HCT116 (cell line): ENCODE data around the gene SAMD10.

ENCODE experiments used
- EZH2phosphoT487 ChIP-seq: fragments of 200-600 bp; IDR thresholded peaks from 2 replicates; pipeline ENCODE4 v1.6.1; 2018; ENCODE audit warnings: antibody characterized with exemption, borderline replicate concordance
- POLR2A ChIP-seq: IDR thresholded peaks from 2 replicates; pipeline ENCODE4 v1.7.0; 2011; ENCODE audit warnings: borderline replicate concordance; ENCODE audit not compliant: insufficient read depth, insufficient read length; ENCODE audit errors: extremely low read depth
- POLR2AphosphoS5 ChIP-seq: IDR thresholded peaks from 2 replicates; pipeline ENCODE4 v1.6.1; 2011; ENCODE audit warnings: mild to moderate bottlenecking, low read depth, low read length, moderate library complexity
- RAD21 ChIP-seq: IDR thresholded peaks from 2 replicates; pipeline ENCODE4 v1.6.1; 2012; ENCODE audit warnings: low read depth, mild to moderate bottlenecking
- YY1 ChIP-seq: IDR thresholded peaks from 2 replicates; pipeline ENCODE4 v1.6.1; 2011; ENCODE audit warnings: low read length, low read depth, moderate library complexity, mild to moderate bottlenecking; ENCODE audit not compliant: insufficient replicate concordance; ENCODE audit errors: extremely low read depth
- ZNF274 ChIP-seq: fragments of 200-500 bp; sonication (Bioruptor generic); IDR thresholded peaks from 2 replicates; pipeline ENCODE4 v1.6.1; 2014; ENCODE audit warnings: mild to moderate bottlenecking, low read depth, low read length, inconsistent platforms
- TF ChIP-seq, protein P1 (sequence below), 3 experiments: fragments of 200-600 bp in 1 of 3; sonication (generic) in 1 of 3; IDR thresholded peaks in 2 of 3; conservative IDR thresholded peaks in 1 of 3; 2 replicates each; pipeline ENCODE4 v1.5.1; 2012 to 2017; ENCODE audit warnings: low read depth in 2 of 3, low read length in 2 of 3, antibody characterized with exemption in 1 of 3, borderline replicate concordance in 1 of 3, control low read depth in 1 of 3, mild to moderate bottlenecking in 1 of 3, mixed read lengths in 1 of 3, mixed run types in 1 of 3, moderate library complexity in 1 of 3; ENCODE audit not compliant: insufficient read depth in 1 of 3
- TF ChIP-seq, protein P2 (sequence below): IDR thresholded peaks from 2 replicates; pipeline ENCODE4 v1.6.1; 2012; ENCODE audit warnings: low read depth

DNA sequence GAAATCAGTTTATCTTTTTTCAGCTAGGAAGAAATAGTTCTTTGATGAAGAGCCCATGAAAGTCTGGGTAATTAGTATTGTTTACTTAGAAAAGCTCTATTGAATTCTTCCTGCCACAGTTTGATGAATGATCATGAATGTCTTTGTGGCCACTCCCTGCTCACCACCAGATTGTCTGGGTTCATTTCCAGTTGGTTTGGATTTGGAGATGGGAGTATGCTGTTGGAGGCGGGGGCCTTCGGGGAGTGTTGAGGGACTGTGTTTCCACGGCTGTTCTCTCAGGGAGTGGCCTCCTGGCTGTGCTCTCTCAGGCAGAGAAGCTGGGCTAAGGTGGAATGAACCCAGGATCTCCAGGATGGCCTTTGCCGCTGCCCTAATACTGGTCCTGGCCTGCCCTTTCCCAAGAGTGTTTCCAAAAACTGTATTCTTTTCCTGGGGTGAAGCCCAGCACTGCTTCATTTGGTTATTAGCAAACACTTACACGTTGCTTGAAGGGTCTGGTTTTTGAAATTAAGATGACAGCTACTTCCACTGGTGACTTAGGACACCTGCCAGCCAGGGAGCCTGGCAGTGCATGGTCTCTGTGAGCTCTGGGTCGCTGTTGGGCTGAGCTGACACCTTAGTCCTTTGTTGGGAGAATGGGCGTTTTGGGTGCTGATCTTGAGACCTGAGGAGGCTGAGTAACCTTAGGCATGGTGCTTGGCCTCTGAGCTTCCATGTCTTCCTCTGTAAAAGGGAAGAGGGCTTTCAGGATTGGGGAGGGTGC lies 24.7 kb upstream of the SAMD10 start:
- TF ChIP-seq POLR2A (no peak), EZH2phosphoT487 (no peak), POLR2AphosphoS5 (no peak), ZNF274 (no peak), YY1 (no peak), RAD21 (no peak)
- TF ChIP-seq, protein P1, sequence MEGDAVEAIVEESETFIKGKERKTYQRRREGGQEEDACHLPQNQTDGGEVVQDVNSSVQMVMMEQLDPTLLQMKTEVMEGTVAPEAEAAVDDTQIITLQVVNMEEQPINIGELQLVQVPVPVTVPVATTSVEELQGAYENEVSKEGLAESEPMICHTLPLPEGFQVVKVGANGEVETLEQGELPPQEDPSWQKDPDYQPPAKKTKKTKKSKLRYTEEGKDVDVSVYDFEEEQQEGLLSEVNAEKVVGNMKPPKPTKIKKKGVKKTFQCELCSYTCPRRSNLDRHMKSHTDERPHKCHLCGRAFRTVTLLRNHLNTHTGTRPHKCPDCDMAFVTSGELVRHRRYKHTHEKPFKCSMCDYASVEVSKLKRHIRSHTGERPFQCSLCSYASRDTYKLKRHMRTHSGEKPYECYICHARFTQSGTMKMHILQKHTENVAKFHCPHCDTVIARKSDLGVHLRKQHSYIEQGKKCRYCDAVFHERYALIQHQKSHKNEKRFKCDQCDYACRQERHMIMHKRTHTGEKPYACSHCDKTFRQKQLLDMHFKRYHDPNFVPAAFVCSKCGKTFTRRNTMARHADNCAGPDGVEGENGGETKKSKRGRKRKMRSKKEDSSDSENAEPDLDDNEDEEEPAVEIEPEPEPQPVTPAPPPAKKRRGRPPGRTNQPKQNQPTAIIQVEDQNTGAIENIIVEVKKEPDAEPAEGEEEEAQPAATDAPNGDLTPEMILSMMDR (IDR thresholded peaks at IDR 0.05 in 2 of 3, conservative IDR thresholded peaks at IDR 0.05 in 1 of 3; ENCODE audit: borderline replicate concordance in 1 of 3, insufficient read depth in 1 of 3, low read depth in 2 of 3, low read length in 2 of 3), result no peak
- TF ChIP-seq, protein P2, sequence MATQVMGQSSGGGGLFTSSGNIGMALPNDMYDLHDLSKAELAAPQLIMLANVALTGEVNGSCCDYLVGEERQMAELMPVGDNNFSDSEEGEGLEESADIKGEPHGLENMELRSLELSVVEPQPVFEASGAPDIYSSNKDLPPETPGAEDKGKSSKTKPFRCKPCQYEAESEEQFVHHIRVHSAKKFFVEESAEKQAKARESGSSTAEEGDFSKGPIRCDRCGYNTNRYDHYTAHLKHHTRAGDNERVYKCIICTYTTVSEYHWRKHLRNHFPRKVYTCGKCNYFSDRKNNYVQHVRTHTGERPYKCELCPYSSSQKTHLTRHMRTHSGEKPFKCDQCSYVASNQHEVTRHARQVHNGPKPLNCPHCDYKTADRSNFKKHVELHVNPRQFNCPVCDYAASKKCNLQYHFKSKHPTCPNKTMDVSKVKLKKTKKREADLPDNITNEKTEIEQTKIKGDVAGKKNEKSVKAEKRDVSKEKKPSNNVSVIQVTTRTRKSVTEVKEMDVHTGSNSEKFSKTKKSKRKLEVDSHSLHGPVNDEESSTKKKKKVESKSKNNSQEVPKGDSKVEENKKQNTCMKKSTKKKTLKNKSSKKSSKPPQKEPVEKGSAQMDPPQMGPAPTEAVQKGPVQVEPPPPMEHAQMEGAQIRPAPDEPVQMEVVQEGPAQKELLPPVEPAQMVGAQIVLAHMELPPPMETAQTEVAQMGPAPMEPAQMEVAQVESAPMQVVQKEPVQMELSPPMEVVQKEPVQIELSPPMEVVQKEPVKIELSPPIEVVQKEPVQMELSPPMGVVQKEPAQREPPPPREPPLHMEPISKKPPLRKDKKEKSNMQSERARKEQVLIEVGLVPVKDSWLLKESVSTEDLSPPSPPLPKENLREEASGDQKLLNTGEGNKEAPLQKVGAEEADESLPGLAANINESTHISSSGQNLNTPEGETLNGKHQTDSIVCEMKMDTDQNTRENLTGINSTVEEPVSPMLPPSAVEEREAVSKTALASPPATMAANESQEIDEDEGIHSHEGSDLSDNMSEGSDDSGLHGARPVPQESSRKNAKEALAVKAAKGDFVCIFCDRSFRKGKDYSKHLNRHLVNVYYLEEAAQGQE, result no peak
